Measurements from ENCODE around the gene GTPBP3.
"Not testable (repeated sequence)": the region's sequence is repeated elsewhere in the genome, so short reads cannot be mapped to it uniquely, and the experiment has no call there.

The GTPBP3 gene, protein sequence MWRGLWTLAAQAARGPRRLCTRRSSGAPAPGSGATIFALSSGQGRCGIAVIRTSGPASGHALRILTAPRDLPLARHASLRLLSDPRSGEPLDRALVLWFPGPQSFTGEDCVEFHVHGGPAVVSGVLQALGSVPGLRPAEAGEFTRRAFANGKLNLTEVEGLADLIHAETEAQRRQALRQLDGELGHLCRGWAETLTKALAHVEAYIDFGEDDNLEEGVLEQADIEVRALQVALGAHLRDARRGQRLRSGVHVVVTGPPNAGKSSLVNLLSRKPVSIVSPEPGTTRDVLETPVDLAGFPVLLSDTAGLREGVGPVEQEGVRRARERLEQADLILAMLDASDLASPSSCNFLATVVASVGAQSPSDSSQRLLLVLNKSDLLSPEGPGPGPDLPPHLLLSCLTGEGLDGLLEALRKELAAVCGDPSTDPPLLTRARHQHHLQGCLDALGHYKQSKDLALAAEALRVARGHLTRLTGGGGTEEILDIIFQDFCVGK

DNA sequence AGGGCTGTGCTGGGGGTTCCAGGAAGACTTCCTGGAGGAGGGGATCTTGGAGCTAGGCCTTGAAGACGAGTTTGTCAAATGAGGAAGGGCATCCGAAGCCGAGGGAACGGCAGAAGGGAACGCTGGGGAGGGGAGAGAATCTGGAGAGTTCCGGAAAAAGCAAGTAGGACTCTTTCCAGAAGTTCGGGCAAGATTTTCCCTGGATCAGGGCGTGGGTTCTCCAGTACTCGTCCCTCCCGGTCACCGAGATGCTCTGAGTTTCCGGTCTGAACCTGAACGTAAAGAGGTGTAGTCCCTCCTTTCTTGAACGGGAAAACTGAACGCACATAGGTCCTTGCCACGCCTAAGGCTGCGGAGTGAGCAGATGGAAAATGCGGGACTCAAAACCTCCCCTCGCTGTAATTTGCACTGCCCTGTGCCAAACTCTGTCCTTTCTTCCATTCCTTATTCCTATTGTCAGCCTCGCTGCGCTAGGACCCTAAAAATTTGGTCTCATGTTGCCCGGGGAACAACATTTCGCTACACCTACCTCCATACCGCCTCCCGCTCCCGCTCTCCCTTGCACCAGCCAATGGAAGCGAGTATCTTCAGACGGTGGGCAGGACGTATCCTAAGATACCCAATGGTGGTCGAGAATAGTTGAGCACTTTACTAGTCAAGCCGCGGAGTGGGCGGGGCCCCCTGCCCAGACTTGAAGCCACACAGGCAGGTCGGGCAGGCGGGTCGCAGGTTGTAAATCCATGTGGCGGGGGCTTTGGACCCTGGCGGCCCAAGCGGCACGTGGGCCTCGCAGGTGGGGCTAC is at the start of gene GTPBP3:
GTPBP3 (plus strand) TSS at position 682 of the 803 bp plus-strand sequence; CDS start at position 741, 59 bp downstream.
- DNase-seq, result peak; percentile 98

DNA sequence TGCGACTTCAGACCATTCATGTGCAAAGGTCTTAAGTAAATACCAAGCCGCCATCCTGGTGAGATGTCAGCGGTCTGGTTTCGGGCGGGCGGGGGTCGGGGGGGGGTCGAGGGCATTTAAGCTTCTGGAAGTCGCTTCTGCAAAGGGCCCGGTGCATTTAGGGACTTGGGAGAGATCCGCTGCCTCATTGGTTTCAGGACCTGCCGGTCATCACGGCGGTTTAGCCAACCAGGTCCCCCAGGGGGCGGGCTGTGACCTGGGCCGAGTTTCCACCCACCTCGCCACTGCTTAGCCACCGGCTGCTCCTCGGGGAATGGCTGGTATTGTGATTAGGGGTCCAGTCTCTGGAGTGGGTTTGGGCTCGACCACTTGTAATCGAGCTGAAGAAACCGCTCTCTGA is 47.9 kb upstream of the GTPBP3 start:
- DNase-seq, result peak; percentile 79

DNA sequence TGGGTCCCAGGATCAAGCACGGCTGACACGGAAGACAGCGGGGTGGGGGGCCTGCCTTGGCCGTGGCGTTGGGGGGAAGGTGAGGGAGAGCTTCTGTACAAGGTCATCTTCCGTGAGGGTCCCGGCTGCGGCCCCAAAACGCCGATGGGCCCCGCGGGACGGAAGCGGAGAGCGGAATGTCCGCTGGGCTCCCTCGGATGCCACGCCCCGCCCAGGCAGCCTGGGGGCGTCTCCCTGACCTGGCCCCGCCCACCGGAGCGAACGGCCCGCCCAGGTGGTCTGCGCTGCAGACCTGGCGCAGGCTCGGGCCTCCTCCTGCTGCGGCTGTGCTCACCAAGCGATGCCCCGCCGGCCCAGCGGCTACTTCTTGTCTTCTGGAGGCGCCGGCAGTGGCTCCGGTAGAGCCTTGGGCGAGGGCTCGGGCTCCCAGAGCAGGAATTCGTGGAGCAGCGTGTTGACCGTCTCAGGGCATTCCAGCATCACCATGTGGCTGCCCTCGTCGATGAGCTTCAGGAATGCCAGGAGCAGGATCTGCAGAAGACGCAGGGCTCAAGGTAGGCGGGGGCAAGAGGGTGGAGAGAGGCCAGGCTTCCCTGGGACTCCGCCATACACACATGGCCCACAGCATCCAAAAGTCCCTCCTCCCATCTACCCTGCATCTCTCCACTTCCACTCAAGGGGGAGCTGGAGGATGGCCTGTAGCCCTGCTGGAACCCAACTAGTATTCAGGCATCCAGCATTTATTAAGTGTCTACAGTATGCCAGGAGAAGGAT is 44.9 kb upstream of the GTPBP3 start:
- peak; percentile 87 for DNase-seq

DNA sequence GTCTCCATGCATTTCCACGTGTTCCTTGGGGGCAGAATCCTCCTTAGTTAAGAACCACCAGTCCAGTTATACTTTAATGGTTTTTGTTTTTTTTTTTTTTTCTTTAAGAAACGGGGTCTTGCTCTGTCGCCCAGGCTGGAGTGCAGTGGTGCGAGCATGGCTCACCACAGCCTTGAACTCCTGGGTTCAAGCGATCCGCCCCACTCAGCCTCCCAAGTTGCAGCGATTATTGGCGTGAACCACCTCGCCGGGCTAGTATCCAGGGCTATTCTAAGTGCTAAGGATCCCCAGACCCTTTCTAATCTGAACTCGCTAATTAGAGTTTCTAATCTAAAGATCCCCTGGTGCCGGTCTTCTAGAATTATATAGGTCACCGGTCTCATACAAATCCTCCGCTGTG is 43.7 kb upstream of the GTPBP3 start:
- DNase-seq, result no peak

DNA sequence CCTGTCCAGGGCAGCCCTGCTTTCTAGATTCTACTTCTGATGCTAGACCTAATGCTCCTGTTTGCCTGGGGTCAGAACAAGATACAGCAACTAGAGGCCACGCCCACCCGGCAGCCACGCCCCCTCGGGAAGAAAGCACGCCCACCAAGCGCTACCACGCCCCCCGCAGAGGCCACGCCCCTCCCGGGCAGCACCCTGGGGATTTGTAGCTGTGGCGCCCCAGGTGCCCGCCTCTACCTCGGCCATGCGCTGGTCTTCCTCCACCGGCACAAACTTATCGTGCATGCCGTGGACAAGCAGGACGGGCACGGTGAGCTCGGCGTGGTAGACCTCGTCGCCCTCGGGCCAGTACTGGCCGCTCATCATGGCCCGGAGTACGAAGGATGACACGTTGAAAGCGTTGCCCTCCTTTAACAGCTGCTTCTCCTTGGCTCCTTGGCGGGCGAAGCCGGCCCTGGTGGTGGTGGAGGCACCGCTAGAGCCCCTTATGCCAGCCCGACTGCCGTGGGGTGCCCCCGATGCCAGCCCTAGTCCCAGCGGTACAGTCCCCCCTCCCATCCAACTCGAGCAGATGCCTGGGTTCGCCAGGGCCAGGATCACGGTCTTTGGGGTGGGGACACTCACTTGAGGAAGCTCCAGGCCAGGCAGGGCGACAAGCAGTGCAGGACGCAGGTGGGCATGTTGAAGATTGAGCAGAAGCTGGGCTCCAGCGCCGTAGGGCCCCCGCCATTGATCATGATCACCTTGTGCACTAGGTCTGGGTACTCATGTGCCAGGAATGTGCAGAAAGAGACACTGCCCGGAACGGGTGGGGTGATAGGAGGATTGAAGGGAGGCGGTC is 43.1 kb upstream of the GTPBP3 start:
- DNase-seq, result peak; percentile 34

DNA sequence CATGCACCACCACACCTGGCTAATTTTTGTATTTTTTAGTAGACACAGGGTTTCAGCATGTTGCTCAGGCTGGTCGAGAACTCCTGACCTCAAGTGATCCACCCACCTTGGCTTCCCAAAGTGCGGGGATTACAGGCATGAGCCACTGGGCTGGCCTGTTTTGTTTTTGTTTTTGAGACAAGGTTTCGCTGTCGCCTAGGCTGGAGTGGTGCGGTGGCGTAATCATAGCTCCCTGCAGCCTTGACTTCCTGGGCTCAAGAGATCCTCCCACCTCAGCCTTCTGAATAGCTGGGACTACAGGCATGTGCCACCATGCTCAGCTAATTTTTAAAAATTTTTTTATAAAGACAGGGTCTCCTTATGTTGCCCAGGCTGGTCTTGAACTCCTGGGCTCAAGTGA is 41.8 kb upstream of the GTPBP3 start:
- not testable (repeated sequence) for DNase-seq

DNA sequence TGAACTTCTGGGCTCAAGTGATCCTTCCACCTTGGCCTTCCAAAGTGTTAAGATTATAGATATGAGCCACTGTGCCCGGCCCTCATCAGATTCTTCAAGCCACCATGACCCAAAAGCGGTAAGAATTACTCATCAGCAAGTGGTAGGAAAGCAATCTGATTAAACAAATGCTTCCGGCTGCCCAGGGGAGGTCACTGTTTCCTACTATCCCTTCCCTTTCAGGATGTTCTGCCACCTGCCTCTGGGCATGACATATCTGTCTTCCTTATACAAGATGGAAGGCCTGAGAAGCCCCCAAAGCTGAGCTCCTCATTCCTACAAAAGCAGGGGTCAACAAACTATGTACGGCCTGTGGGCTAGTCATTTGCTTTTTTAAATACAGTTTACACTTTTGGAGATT is 41.1 kb upstream of the GTPBP3 start:
- no peak for DNase-seq

DNA sequence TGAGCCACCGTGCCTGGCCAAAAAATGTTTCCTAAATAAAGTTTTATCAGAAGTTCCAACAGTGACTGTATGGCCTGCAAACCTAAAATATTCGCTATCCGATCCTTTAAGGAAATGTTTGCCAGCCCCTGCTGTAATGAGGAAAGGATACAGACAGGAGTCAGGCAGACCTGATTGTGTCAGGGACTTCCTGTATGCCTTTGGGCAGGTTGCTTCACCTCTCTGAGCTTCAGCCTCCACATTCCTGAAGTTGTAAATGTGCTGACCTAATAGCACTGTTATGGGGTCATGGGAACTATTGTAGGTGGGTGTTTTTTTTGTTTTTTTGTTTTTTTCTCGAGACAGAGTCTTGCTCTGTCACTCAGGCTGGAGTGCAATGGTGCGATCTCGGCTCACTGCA is 40.4 kb upstream of the GTPBP3 start:
- no peak for DNase-seq

DNA sequence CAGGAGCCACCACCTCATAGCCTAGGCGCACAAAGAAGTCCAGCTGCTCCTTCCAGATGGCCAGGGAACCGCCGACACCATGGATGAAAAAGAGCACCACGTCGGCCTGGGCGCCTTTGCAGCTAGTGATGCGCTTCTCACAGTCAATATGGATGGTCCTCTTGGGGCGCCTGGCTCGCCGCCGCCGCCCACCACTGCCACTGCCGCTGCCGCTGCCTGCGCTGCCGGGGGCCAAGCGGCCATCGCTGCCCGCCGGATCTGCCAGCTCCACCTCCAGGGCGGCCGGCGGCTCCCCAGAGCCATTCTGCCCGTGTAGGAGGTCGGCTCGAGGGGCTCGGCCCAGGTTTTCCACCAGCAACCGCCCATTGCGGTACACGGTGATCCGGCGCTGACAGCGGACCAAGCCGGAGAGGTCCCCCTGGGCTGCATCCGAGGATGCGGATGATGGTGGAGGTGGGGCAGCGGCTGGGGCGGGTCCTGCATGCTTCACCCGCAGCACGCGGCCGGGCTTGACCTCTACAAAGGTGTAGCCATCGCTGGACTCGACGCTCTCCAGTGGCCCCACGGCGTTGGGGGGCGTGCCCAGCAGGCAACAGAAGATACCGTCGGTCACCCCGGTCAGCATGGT is 36.2 kb upstream of the GTPBP3 start:
- DNase-seq, result no peak

DNA sequence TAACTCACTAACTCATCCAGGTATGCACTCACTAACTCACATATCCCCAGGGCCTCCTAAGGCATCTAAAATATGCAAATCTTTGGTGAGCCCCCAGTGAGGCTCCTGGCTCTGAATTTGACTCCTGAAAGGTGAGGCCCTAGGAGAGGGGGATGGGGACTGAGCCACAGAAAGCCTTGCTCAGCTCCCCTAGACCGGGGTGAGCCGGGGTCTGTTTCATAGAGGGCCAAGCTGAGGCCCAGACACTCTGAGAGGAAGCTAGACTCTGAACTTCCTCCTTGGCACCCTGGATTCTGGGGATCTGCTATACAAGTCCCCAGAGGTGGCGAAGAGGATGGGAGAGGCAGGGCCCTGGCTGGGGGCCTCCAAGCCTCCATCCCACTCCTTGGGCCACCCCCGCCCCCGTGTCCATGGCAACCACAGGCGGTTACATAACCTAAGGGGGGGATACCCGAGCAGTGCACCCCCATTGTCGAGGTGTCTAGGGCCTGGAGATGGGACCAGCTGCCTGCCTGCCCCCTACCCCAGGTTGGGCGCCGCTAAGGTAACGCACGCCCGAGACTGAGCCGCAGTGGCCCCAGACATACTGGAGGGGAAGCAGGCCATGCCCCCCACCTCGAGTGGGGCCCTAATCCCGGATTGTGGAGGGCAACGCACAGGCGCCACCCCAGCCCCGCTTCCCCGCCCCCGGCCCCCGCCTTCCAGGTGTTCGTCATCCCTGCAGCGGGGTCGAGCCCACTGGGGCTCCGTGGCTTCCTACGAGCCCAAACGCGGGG is 34.8 kb upstream of the GTPBP3 start:
- DNase-seq, result peak; percentile 52

DNA sequence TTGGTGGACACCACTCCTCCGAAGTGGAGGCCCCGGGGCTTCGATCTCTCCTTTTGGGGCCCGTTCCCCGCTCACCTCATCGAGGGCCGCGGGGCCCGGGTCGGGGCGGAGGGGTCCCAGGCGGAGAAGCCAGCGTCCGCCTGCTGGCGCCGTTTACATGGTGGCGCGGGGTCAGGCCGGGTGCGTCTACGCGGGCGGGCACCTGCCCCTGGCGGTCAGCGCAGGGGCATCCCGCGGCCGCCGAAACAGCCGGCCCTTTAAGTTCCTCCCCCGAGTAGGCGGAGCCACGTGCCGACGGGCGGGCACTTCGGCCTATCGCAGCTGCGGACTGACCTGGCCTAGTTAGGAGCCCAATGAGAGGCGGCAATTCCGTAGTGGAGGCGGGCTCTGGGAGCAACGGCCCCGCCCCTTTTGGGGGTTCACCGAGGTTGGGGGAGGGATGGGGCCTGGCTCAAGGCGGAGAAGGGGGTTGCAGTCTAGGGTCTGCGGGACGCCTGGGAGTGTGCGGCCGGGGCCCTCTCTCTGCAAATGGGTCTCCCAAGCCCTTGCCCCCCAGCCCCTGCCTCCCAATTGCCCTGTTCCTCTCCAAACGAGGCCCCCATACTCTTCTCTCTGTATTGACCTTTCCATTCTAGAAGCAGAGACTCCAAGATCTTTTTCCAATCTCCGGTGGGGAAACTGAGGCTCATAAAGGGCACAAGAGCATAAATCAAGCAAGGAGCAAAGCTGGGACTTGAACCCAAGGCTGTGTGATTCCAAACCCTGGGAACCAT is 34.0 kb upstream of the GTPBP3 start, which contains the start of gene ABHD8:
ABHD8 (minus strand) TSS at position 259 of the 773 bp plus-strand sequence. CDS start 1,809 bp downstream, outside the sequence.
- DNase-seq, result peak; percentile 98

DNA sequence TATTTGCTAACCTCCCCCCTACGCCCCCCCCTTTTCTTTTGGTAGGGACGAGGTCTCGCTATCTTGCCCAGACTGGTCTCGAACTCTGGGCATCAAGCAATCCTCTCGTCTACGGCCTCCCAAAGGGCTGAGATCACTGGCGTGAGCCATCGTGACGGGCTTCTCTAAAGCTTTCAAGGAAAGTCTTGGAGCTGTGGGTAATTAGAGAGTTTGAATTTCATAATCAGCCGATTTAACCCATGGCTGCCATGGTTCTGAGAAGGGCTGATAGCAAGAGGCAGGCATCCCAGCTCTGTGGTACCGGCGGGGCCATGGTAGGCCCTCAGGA is 33.4 kb upstream of the GTPBP3 start:
- no peak for DNase-seq

DNA sequence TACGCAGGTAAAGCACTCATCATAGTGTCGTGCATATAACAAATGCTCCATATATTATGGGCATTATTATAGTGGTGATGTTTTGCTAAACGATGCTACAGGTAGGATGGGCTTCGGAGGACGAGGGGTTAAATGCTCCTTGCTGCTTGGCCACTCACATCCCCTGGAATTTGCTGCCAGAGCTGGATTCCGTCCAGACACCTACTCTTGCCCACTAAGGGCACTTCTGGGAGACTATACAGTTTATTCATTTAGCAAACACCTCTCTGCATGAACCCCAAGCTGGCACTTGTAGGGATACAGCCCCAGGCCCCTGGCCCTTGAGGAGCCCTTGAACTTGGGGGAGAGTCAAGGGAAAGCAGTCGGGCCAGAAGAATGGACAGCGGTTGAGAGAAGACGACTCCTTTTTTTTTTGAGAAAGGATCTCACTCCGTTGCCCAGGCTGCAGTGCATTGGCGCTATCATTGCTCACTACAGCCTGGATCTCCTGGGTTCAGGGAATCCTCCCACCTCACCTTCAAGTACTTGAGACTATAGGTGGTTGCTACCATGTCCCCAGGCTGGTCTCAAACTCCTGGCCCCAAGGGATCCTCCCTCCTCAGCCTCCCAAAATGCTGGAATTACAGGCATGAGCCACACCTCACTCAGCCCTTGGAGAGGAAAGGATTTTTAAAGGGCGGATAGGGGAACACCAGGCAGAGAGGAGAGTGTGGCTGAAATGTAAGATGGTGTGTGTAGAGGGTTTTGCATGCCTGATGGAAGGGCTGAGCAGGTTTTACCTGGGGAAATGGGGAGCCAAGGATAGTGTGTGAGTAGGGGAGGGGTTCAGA is 32.8 kb upstream of the GTPBP3 start:
- DNase-seq, result no peak

DNA sequence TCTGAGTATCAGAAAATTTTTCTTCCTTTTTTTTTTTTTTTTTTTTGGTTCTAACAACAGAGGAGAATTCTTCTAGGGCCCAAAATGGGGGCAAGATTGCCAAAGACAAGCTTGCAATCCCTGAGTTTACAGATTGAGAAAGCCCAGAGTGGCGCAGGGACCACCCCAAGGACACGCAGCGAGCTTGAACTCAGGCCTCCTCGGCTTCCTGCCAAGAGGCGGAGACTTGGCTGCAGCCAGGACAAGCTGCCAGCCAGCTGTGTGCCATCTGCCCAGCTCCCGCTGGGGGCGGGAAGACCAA is 32.2 kb upstream of the GTPBP3 start:
- DNase-seq, result no peak

DNA sequence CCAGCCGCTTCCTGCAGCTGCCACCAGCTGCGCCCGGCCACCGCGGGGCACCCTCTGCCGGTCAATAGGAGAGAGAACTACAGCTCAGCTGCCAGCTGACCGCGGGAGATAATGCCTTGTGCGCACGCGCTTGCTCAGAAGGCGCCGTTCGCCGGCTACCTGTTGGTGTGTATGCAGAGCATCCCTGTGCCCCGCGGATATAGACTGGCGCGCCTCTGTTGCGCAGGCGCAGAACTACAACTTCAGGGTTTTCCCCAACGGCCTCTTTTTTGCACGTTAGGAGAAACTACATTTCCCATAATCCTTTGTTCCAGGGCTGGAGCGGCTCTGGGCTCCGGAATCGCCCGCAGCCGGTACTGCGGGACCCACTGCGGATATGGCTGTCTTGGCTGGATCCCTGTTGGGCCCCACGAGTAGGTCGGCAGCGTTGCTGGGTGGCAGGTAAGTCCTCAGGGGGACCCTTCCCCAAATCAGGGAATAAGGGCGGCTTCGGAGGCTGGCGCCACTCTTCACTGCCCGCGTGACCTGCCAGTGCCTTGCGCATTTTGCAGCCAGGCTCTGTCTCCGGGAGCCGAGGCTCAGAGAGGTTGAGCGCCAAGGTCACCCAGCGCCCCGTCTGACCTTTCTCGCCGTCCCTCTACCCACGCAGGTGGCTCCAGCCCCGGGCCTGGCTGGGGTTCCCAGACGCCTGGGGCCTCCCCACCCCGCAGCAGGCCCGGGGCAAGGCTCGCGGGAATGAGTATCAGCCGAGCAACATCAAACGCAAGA is 31.7 kb upstream of the GTPBP3 start, which contains the start of gene MRPL34:
MRPL34 (plus strand) TSS at position 356 of the 768 bp plus-strand sequence; CDS start at position 377, 21 bp downstream.
- peak; percentile 97 for DNase-seq

DNA sequence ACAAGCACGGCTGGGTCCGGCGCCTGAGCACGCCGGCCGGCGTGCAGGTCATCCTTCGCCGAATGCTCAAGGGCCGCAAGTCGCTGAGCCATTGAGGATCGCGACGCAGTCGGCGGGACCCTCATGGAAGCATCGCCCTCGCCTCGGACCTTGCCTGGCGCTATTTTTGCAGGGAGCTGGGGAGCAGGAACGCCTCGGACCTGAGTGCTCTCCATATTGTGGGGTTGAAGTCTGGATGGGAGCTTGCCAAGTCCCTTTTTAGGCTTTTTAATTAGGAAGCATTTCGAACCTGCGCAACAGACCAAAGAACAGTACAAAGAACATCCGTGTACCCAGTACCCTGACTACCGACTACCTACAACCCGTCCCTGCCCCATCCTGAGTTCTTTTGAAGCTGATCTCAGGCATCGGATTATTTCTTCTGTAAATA is 31.1 kb upstream of the GTPBP3 start:
- DNase-seq, result no peak

DNA sequence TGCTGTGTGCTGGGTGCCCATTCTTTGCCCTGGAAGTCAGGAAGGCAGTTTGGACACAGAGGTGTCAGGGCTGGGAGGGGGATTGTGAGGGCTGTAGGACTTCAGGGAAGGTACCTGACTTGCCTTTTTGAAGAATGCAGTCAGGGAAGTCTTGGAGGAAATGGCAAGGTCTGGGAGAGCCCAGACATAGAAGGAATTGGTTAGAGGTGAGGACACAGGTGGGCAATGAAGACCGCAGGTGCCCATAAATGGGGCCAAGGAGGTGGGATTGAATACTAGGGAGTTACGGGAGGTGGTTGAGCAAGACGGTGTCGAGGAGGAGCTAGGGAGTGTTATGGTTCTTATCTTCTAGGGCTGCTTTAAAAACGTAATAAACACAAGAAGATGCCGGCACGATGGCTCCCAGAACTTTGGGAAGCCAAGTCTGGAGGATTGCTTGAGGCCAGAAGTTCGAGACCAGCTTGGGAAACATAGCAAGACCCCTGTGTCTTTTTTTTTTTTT is 29.4 kb upstream of the GTPBP3 start:
- DNase-seq, result no peak

Data from suppressor macrophage treated with lipopolysaccharide for 4 hours (primary cell).